Measurements from ENCODE around the gene TMEM233. TPM values are rescaled to one million over a fixed set of nuclear protein-coding genes. Genes with fewer than 3 reads are reported as not detected.

Gene TMEM233
- total RNA-seq, 6 donors from 2014 or later, result 0.11 to 1.1 (median 0.44) TPM; not detected in 2

- no peak overlapping the region for H3K27ac ChIP-seq
- no peak for TF ChIP-seq EP300 (IDR thresholded peaks at IDR 0.05)
- no peak for TF ChIP-seq POLR2AphosphoS5 (IDR thresholded peaks at IDR 0.05)
- no peak for TF ChIP-seq CTCF (IDR thresholded peaks at IDR 0.05)
- no peak for TF ChIP-seq POLR2A (IDR thresholded peaks at IDR 0.05)
- WGBS, 2 donors, result 75 to 82% methylated on average over 2 of the region's 2 CpGs
- H3K36me3 ChIP-seq, result no peaks in the 10 kb centered on the region
- peaks cover 0 to 29% (median 12%) of the 10 kb centered on the region in 4 donors for H3K4me1 ChIP-seq
- ATAC-seq (ENCODE audit: low FRiP score in 2 of 2), result peak in 1 of 2 donors; percentile 60
- H3K4me3 ChIP-seq, result no peak overlapping the region
- peaks cover 0 to 16% (median 2%) of the 10 kb centered on the region in 4 donors for H3K27me3 ChIP-seq
- no peaks in the 10 kb centered on the region for H3K9me3 ChIP-seq
- no peak for DNase-seq
Measured at GRCh38 chr12:119592232-119592631, 1.3 kb upstream of the TMEM233 start.

- Histone ChIP-seq H3K4me1 (peaks cover 0 to 29% (median 12%) of the 10 kb centered on the region in 4 donors), H3K4me3 (peak overlapping the region; percentile 31 to 52 (median 48)), H3K27ac (peak overlapping the region in 3 of 4 donors; percentile 1 to 35 (median 23)), H3K9me3 (no peaks in the 10 kb centered on the region), H3K36me3 (no peaks in the 10 kb centered on the region), H3K27me3 (peaks cover 0 to 16% (median 2%) of the 10 kb centered on the region in 4 donors)
- ATAC-seq (ENCODE audit: low FRiP score in 2 of 2), result peak; percentile 30 to 50
- peak in 1 of 2 donors; percentile 50 for DNase-seq
- 2 to 3% methylated on average over 19 to 21 of the region's 22 CpGs for WGBS, 2 donors
- TF ChIP-seq POLR2A (IDR thresholded peaks at IDR 0.05) (no peak), CTCF (IDR thresholded peaks at IDR 0.05) (no peak), EP300 (IDR thresholded peaks at IDR 0.05) (no peak), POLR2AphosphoS5 (IDR thresholded peaks at IDR 0.05) (no peak)
Measured at GRCh38 chr12:119594399-119594730, 791 bp downstream of the TMEM233 start.

- H3K27me3 ChIP-seq, result peaks cover 0 to 16% (median 2%) of the 10 kb centered on the region in 4 donors
- peak overlapping the region in 3 of 4 donors; percentile 1 to 35 (median 23) for H3K27ac ChIP-seq
- DNase-seq (peak in 1 of 2 donors; percentile 86), ATAC-seq (ENCODE audit: low FRiP score in 2 of 2) (peak; percentile 59 to 66)
- peak overlapping the region; percentile 31 to 52 (median 48) for H3K4me3 ChIP-seq
- WGBS, 2 donors, result 5 to 8% methylated on average over 20 to 22 of the region's 49 CpGs
- no peaks in the 10 kb centered on the region for H3K36me3 ChIP-seq
- H3K4me1 ChIP-seq, result peaks cover 0 to 29% (median 12%) of the 10 kb centered on the region in 4 donors
- TF ChIP-seq POLR2A (IDR thresholded peaks at IDR 0.05), result no peak
- no peak for TF ChIP-seq CTCF (IDR thresholded peaks at IDR 0.05)
- no peak for TF ChIP-seq EP300 (IDR thresholded peaks at IDR 0.05)
- TF ChIP-seq POLR2AphosphoS5 (IDR thresholded peaks at IDR 0.05), result no peak
- H3K9me3 ChIP-seq, result no peaks in the 10 kb centered on the region
Measured at GRCh38 chr12:119594772-119595445, 1.3 kb downstream of the TMEM233 start.

GRCh38 chr12:119598159-119598558 is 4.6 kb downstream of the TMEM233 start:
- H3K27ac ChIP-seq, result no peak overlapping the region
- 58 to 92% methylated on average over 1 of the region's 1 CpG for WGBS, 2 donors
- H3K36me3 ChIP-seq, result no peaks in the 10 kb centered on the region
- peaks cover 0 to 29% (median 12%) of the 10 kb centered on the region in 4 donors for H3K4me1 ChIP-seq
- TF ChIP-seq CTCF (IDR thresholded peaks at IDR 0.05) (no peak), POLR2A (IDR thresholded peaks at IDR 0.05) (no peak), EP300 (IDR thresholded peaks at IDR 0.05) (no peak), POLR2AphosphoS5 (IDR thresholded peaks at IDR 0.05) (no peak)
- ATAC-seq (ENCODE audit: low FRiP score in 2 of 2), result no peak
- H3K27me3 ChIP-seq, result peaks cover 0 to 16% (median 2%) of the 10 kb centered on the region in 4 donors
- H3K4me3 ChIP-seq, result no peak overlapping the region
- no peaks in the 10 kb centered on the region for H3K9me3 ChIP-seq
- DNase-seq, result no peak

All from upper lobe of left lung (tissue), 6 donors.